MG63 (cell line): ENCODE results near the gene ZFYVE26. TPM values are rescaled to one million over a fixed set of nuclear protein-coding genes. Genes with fewer than 3 reads are reported as not detected.
"Not testable (repeated sequence)": the region's sequence is repeated elsewhere in the genome, so short reads cannot be mapped to it uniquely, and the experiment has no call there.

Source experiments
- DNase-seq: peaks from one replicate; pipeline ENCODE4 v3.0.0-alpha.2; 2020
- H3K27me3 ChIP-seq: fragments of 250-450 bp; sonication (Bioruptor Pico); 2 replicates; pipeline ENCODE4 v1.5.1; 2020; ENCODE audit warnings: mild to moderate bottlenecking, moderate library complexity
- H3K36me3 ChIP-seq: fragments of 250-450 bp; sonication (Bioruptor Pico); 2 replicates; pipeline ENCODE4 v1.5.1; 2020; ENCODE audit warnings: mild to moderate bottlenecking, moderate library complexity
- H3K4me3 ChIP-seq: fragments of 250-450 bp; sonication (Bioruptor Pico); 2 replicates; pipeline ENCODE4 v1.5.1; 2020; ENCODE audit warnings: mild to moderate bottlenecking, moderate library complexity
- H3K9me3 ChIP-seq: fragments of 250-450 bp; sonication (Bioruptor Pico); 2 replicates; pipeline ENCODE4 v1.5.1; 2020; ENCODE audit warnings: mild to moderate bottlenecking, moderate library complexity
- total RNA-seq: library from RNA; depleted of rRNA; stranded (reverse); fragments of >200 nt; shearing (Covaris generic); gene quantifications from 2 replicates; pipeline ENCODE4 v1.2.3, GENCODE V29; 2014; ENCODE audit warnings: low replicate concordance; rRNA removed

The ZFYVE26 gene
- total RNA-seq, 1 experiment from 2014 or later = 3.3 TPM

- Histone ChIP-seq H3K27me3 (no peaks in the 10 kb centered on the region), H3K36me3 (no peaks in the 10 kb centered on the region), H3K4me3 (no peak overlapping the region), H3K9me3 (no peaks in the 10 kb centered on the region)
- DNase-seq = no peak
Observed at GRCh38 chr14:67704484-67705089, 111.8 kb downstream of the ZFYVE26 start.

GRCh38 chr14:67703997-67704396 is 112.4 kb downstream of the ZFYVE26 start:
- H3K36me3 ChIP-seq = no peaks in the 10 kb centered on the region
- no peak overlapping the region for H3K4me3 ChIP-seq
- H3K9me3 ChIP-seq = no peaks in the 10 kb centered on the region
- no peak for DNase-seq
- H3K27me3 ChIP-seq = no peaks in the 10 kb centered on the region

DNA sequence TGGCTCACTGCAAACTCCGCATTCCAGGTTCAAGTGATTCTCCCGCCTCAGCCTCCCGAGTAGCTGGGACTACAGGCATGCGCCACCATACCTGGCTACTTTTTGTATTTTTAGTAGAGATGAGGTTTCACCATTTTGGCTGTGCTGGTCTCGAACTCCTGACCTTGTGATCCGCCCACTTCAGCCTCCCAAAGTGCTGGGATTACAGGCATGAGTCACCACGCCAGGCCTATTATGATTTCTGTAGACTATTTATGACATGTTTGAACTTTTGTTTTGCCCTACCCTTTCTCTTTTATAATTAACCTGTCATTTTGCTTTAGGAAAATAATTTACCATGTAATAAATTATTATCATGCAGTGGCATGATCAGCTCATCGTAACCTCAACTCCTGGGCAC is 114.9 kb downstream of the ZFYVE26 start, which contains the start of gene RDH12:
Gene RDH12 (plus strand): TSS at position 395 of the 400 bp plus-strand sequence. CDS start 20,757 bp downstream, outside the sequence.
- not testable (repeated sequence) for H3K9me3 ChIP-seq, H3K4me3 ChIP-seq, DNase-seq, H3K27me3 ChIP-seq, H3K36me3 ChIP-seq

GRCh38 chr14:67698179-67698578 is 118.2 kb downstream of the ZFYVE26 start:
- Histone ChIP-seq H3K4me3 (no peak overlapping the region), H3K27me3 (no peaks in the 10 kb centered on the region), H3K9me3 (no peaks in the 10 kb centered on the region), H3K36me3 (no peaks in the 10 kb centered on the region)
- no peak for DNase-seq

GRCh38 chr14:67697006-67697405 is 119.4 kb downstream of the ZFYVE26 start:
- no peaks in the 10 kb centered on the region for H3K27me3 ChIP-seq
- H3K4me3 ChIP-seq = no peak overlapping the region
- H3K36me3 ChIP-seq = peaks cover 3% of the 10 kb centered on the region; the same call in 1 of the 2 replicates
- DNase-seq = no peak
- no peaks in the 10 kb centered on the region for H3K9me3 ChIP-seq

Other genes with a start within 250 kb of the ZFYVE26 start
- 19.4 and 48.5 TPM in 2 replicates for gene PIGH, start 216.3 kb downstream of the ZFYVE26 start, total RNA-seq
- 1.4 and 3.6 TPM in 2 replicates for gene ARG2, start 196.7 kb downstream of the ZFYVE26 start, total RNA-seq
- gene VTI1B, start 142.0 kb downstream of the ZFYVE26 start, total RNA-seq = 46.6 and 124 TPM in 2 replicates
- gene RDH11, start 120.8 kb downstream of the ZFYVE26 start, total RNA-seq = 23.8 and 25.9 TPM in 2 replicates
- gene RDH12, start 114.7 kb downstream of the ZFYVE26 start, total RNA-seq = 0.07 and 0.20 TPM in 2 replicates
- 2.6 and 7.2 TPM in 2 replicates for gene RAD51B, start 3.2 kb upstream of the ZFYVE26 start, total RNA-seq